ENCODE measurements around the gene DMD.

DMD gene

GRCh38 chrX:32010948-32011347, 1200.4 kb downstream of the DMD start:
- TF ChIP-seq CTCF (conservative IDR thresholded peaks at IDR 0.05; ENCODE audit: control insufficient read depth, insufficient read depth, low read depth, low read length) = no peak
- H3K4me3 ChIP-seq (ENCODE audit: control insufficient read depth, low read depth, low read length) = no peak overlapping the region
- no peak for DNase-seq (ENCODE audit: low read depth)

GRCh38 chrX:32010212-32010611, 1201.1 kb downstream of the DMD start:
- H3K4me3 ChIP-seq (ENCODE audit: control insufficient read depth, low read depth, low read length) = no peak overlapping the region
- no peak for DNase-seq (ENCODE audit: low read depth)
- no peak for TF ChIP-seq CTCF (conservative IDR thresholded peaks at IDR 0.05; ENCODE audit: control insufficient read depth, insufficient read depth, low read depth, low read length)

- no peak overlapping the region for H3K4me3 ChIP-seq (ENCODE audit: control insufficient read depth, low read depth, low read length)
- TF ChIP-seq CTCF (conservative IDR thresholded peaks at IDR 0.05; ENCODE audit: control insufficient read depth, insufficient read depth, low read depth, low read length) = no peak
- no peak for DNase-seq (ENCODE audit: low read depth)
These were observed 1217.7 kb downstream of the DMD start for GRCh38 chrX:31993637-31994036.

GRCh38 chrX:31988975-31989374, 1222.4 kb downstream of the DMD start:
- no peak for DNase-seq (ENCODE audit: low read depth)
- TF ChIP-seq CTCF (conservative IDR thresholded peaks at IDR 0.05; ENCODE audit: control insufficient read depth, insufficient read depth, low read depth, low read length) = no peak
- no peak overlapping the region for H3K4me3 ChIP-seq (ENCODE audit: control insufficient read depth, low read depth, low read length)

GRCh38 chrX:31981546-31982062, 1229.7 kb downstream of the DMD start:
- no peak for DNase-seq (ENCODE audit: low read depth)
- no peak for TF ChIP-seq CTCF (conservative IDR thresholded peaks at IDR 0.05; ENCODE audit: control insufficient read depth, insufficient read depth, low read depth, low read length)
- no peak overlapping the region for H3K4me3 ChIP-seq (ENCODE audit: control insufficient read depth, low read depth, low read length)

- TF ChIP-seq CTCF (conservative IDR thresholded peaks at IDR 0.05; ENCODE audit: control insufficient read depth, insufficient read depth, low read depth, low read length) = no peak
- DNase-seq (ENCODE audit: low read depth) = no peak
- no peak overlapping the region for H3K4me3 ChIP-seq (ENCODE audit: control insufficient read depth, low read depth, low read length)
These were observed 1241.6 kb downstream of the DMD start for GRCh38 chrX:31969714-31970113.

GRCh38 chrX:31962256-31962655, 1249.1 kb downstream of the DMD start:
- no peak for DNase-seq (ENCODE audit: low read depth)
- no peak for TF ChIP-seq CTCF (conservative IDR thresholded peaks at IDR 0.05; ENCODE audit: control insufficient read depth, insufficient read depth, low read depth, low read length)
- no peak overlapping the region for H3K4me3 ChIP-seq (ENCODE audit: control insufficient read depth, low read depth, low read length)

Measured in fibroblast of mammary gland (primary cell).